Stimulated activated CD8-positive, alpha-beta memory T cell treated with anti-CD3 and anti-CD28 coated beads, Interleukin-2, amount 100 ng/mL, for 1 hour (primary cell): ENCODE data around the gene PTPRK.

Source experiments
- DNase-seq, 2 donors: peaks; one replicate each; pipeline ENCODE4 v3.0.0-alpha.2; 2020; ENCODE audit warnings: low read depth in 2 of 2

PTPRK gene

DNA sequence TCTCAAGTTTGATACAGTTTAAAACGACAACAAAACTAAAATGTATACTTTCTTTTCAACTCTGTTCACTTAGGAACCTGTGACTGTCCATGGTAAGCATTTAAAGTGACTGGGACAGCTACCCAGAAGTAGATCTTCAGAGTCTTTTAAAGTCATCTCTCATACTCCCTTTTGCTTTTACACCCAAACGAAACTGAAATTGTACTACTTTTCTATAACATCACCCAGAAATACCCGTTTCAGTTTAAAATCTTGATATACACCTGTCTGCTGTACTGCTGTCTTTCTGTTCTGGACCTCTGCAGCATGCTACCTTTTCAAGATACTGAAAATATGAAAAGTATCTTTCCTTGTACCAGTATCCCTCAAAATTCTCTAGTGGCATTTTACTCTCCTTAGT, 449.2 kb downstream of the PTPRK start:
- no peak for DNase-seq

GRCh38 chr6:128070406-128070805, 450.0 kb downstream of the PTPRK start:
- DNase-seq = no peak

DNA sequence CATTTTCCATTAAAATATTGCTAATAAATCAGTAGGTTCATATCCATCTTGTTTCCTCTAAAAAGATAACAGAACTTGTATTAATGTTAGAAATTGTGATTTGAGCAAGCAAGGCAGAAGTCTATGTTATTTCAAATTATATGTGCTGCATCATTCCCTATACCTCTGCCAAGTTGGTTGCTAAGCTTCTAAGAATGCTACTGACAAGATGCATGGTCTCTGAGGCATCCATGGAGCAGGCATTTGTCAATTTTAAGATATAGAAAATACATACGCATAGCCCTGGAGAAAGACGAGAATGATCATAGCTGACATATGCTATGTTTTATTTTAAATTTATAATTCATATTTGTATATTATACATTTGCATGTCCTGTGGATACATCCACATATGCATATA, 451.2 kb downstream of the PTPRK start:
- DNase-seq = no peak

- DNase-seq = no peak
These were observed 452.3 kb downstream of the PTPRK start for GRCh38 chr6:128068119-128068479.

GRCh38 chr6:128067446-128068118, 452.8 kb downstream of the PTPRK start:
- DNase-seq = no peak

GRCh38 chr6:128065072-128065471, 455.3 kb downstream of the PTPRK start:
- DNase-seq = no peak

- DNase-seq = no peak
These were observed 455.9 kb downstream of the PTPRK start for GRCh38 chr6:128064540-128064895.

GRCh38 chr6:128063850-128064539, 456.4 kb downstream of the PTPRK start:
- no peak for DNase-seq

- DNase-seq = no peak
These were observed 457.4 kb downstream of the PTPRK start for GRCh38 chr6:128062882-128063603.

GRCh38 chr6:128057946-128058345, 462.5 kb downstream of the PTPRK start:
- DNase-seq = no peak

DNA sequence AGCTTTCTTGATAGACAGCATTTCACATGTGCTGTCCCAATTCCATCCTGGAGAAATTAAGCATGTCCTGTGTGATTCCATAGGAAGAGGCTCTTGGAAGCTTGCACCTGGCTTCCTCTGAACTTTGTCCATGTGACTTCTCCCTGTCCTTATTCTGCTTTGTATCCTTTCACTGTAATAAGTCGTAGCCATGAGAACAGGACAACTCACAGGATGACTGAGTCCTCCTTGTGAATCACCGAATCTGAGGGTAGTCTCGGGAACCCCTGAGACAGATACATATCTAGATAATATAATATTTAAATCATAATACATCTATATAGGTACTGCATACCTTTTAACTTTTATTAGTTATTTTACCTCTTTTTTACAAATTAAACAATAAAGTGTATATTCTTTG, 462.9 kb downstream of the PTPRK start:
- DNase-seq = no peak

- DNase-seq = no peak
These were observed 467.3 kb downstream of the PTPRK start for GRCh38 chr6:128053109-128053508.

DNA sequence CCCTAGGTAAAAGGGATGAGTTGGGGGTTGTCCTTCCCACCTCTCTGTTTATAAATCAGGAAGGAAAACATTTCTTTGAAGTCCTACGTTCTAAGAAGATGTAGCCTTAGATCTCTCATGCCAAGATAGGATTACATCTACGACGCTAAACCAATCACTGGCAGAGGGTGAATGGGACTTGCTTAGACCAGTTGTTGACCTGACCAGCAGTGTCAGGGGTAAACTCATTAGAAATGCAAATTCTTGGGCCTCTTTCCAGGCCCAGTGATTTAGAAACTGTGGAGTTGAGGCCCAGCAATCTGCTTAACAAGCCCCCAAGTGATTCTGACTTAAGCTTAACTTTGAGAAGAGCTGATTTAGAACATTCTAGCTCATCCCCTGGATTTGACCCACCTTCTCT, 472.4 kb downstream of the PTPRK start:
- DNase-seq = no peak

- no peak for DNase-seq
These were observed 474.4 kb downstream of the PTPRK start for GRCh38 chr6:128046033-128046432.

- DNase-seq = no peak
These were observed 480.9 kb downstream of the PTPRK start for GRCh38 chr6:128039543-128039942.

GRCh38 chr6:128036808-128037570, 483.4 kb downstream of the PTPRK start:
- no peak for DNase-seq

GRCh38 chr6:128033156-128033555, 487.2 kb downstream of the PTPRK start:
- no peak for DNase-seq

DNA sequence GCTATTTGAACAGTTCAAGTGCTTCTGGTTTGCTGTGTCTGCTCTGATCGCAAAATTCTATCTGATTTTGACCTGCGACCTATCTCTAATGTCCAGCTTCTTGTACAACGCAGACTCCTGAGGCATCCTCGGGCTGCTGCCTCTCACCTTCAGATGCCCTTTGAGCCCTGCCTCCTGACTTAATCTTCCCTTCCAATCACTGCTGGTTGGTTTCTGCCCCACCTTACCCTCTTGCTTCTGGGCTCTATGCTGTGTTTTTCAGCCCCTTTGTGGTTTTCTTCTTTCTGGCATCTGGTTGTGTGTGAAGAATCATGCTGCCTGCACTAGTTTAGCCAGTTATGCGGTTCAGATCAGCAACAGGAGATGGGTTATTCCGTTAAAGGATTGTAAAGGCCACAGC, 488.4 kb downstream of the PTPRK start:
- no peak for DNase-seq

GRCh38 chr6:128029826-128030225, 490.6 kb downstream of the PTPRK start:
- no peak for DNase-seq

DNA sequence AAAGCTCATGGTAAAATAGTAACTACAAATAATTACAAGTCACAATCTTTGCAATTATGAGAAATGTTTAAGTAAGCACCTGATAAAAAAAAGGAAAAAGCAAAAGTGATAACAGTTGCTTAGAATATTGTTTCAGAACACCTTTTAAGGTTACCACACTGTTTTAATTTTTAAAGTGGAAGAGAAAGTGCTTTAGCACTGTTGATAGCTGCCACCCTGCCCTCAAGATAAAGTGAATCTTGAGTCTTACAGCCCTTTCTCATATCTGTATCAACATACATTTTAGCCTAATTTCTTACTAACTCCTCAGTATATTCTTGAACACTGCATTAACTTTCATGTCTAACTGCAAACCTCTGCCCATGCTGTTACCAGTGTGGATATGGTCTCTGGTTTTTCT, 492.2 kb downstream of the PTPRK start:
- no peak for DNase-seq

GRCh38 chr6:128025478-128025877, 494.9 kb downstream of the PTPRK start:
- no peak for DNase-seq

- no peak for DNase-seq
These were observed 495.4 kb downstream of the PTPRK start for GRCh38 chr6:128024969-128025368.
